SK-N-SH (cell line): Measurements from ENCODE around the gene LRRC56. TPM values are rescaled to one million over a fixed set of nuclear protein-coding genes. Genes with fewer than 3 reads are reported as not detected.

Source experiments
- CTCF ChIA-PET: fragments of 300-600, 350-600 bp; formaldehyde crosslinking; extraction: SDS; loops from one replicate; lab custom pipeline; 2021; lab: Yijun Ruan, JAX
- POLR2A ChIA-PET: fragments of 350-600 bp; sonication (Branson Sonifier 250); formaldehyde crosslinking; extraction: SDS; loops from one replicate; lab custom pipeline; 2020; ENCODE audit warnings: antibody characterized with exemption, inconsistent platforms; lab: Yijun Ruan, JAX
- DNase-seq: peaks from one replicate; pipeline ENCODE4 v3.0.0; 2012
- H2AFZ ChIP-seq: fragments of 200-600 bp; sonication (generic); 2 replicates; pipeline ENCODE4 v1.8.1; 2016; ENCODE audit warnings: antibody characterized with exemption, mild to moderate bottlenecking, low read depth
- H3F3A ChIP-seq: fragments of 200-600 bp; sonication (generic); replicated peaks from 2 replicates; pipeline ENCODE3; 2016; ENCODE audit warnings: antibody characterized with exemption, mild to moderate bottlenecking; ENCODE audit not compliant: insufficient read depth
- H3K27ac ChIP-seq, 2 experiments: fragments of 200-500 bp in 1 of 2; fragments of 200-600 bp in 1 of 2; sonication (Bioruptor generic) in 1 of 2; sonication (generic), shearing (Covaris generic) in 1 of 2; 2 replicates each; pipeline versions ENCODE4 v1.5.1 to v1.6.1; 2014 to 2016; ENCODE audit warnings: low read depth in 2 of 2, inconsistent platforms in 1 of 2, low read length in 1 of 2, mild to moderate bottlenecking in 1 of 2, mixed read lengths in 1 of 2
- H3K27me3 ChIP-seq: fragments of 200-600 bp; sonication (generic), shearing (Covaris generic); 2 replicates; pipeline ENCODE4 v1.6.1; 2016; ENCODE audit warnings: mixed run types; ENCODE audit not compliant: insufficient read depth
- H3K36me3 ChIP-seq, 2 experiments: fragments of 200-500 bp in 1 of 2; fragments of 200-600 bp in 1 of 2; sonication (Bioruptor generic) in 1 of 2; sonication (generic) in 1 of 2; replicated peaks in 1 of 2; 2 replicates each; pipeline versions ENCODE3 to v1.5.1; 2014 to 2016; ENCODE audit warnings: low read length in 1 of 2, mild to moderate bottlenecking in 1 of 2; ENCODE audit not compliant: insufficient read depth in 2 of 2, control insufficient read depth in 1 of 2
- H3K4me1 ChIP-seq, 2 experiments: fragments of 200-500 bp in 1 of 2; fragments of 200-600 bp in 1 of 2; sonication (Bioruptor generic) in 1 of 2; sonication (generic), shearing (Covaris generic) in 1 of 2; 2 replicates each; pipeline versions ENCODE4 v1.5.1 to v1.6.1; 2014 to 2016; ENCODE audit warnings: low read depth in 1 of 2, low read length in 1 of 2, mixed run types in 1 of 2; ENCODE audit not compliant: insufficient read depth in 2 of 2, control insufficient read depth in 1 of 2
- H3K4me2 ChIP-seq: fragments of 200-600 bp; sonication (generic), shearing (Covaris generic); 2 replicates; pipeline ENCODE4 v1.6.1; 2017; ENCODE audit warnings: mixed run types
- H3K4me3 ChIP-seq, 2 experiments: fragments of 200-500 bp in 1 of 2; fragments of 200-600 bp in 1 of 2; sonication (Bioruptor generic) in 1 of 2; sonication (generic), shearing (Covaris generic) in 1 of 2; 2 replicates each; pipeline versions ENCODE4 v1.5.1 to v1.8.1; 2014 to 2016; ENCODE audit warnings: low read depth in 2 of 2, inconsistent platforms in 1 of 2, low read length in 1 of 2, mild to moderate bottlenecking in 1 of 2, mixed read lengths in 1 of 2, moderate library complexity in 1 of 2
- H3K79me2 ChIP-seq: fragments of 200-600 bp; sonication (generic); 2 replicates; pipeline ENCODE4 v1.8.1; 2017; ENCODE audit warnings: mild to moderate bottlenecking; ENCODE audit not compliant: insufficient read depth
- H3K9ac ChIP-seq: fragments of 200-600 bp; sonication (generic); 2 replicates; pipeline ENCODE4 v1.6.1; 2017; ENCODE audit warnings: mixed run types
- H3K9me2 ChIP-seq: fragments of 200-600 bp; sonication (generic); 2 replicates; pipeline ENCODE4 v1.6.1; 2017; ENCODE audit warnings: mixed run types
- H3K9me3 ChIP-seq: fragments of 200-600 bp; sonication (generic); 2 replicates; pipeline ENCODE4 v1.6.1; 2017; ENCODE audit warnings: mixed run types, mild to moderate bottlenecking, moderate library complexity
- H4K20me1 ChIP-seq: fragments of 200-600 bp; sonication (generic); 2 replicates; pipeline ENCODE4 v1.6.1; 2017; ENCODE audit warnings: mild to moderate bottlenecking, mixed run types; ENCODE audit not compliant: insufficient read depth
- CHD2 ChIP-seq: fragments of 150-350 bp; IDR thresholded peaks from 2 replicates; pipeline ENCODE4 v1.6.1; 2018; ENCODE audit warnings: low read length; ENCODE audit not compliant: partially characterized antibody
- ELF1 ChIP-seq: IDR thresholded peaks from 2 replicates; pipeline ENCODE4 v1.4.0; 2012
- MEF2A ChIP-seq: IDR thresholded peaks from 2 replicates; pipeline ENCODE4 v1.4.0; 2012; ENCODE audit warnings: low read depth, borderline replicate concordance
- MXI1 ChIP-seq: IDR thresholded peaks from 2 replicates; pipeline ENCODE4 v1.6.1; 2012; ENCODE audit warnings: mild to moderate bottlenecking, low read depth, low read length, improper control_type of control experiment
- POLR2AphosphoS5 ChIP-seq: IDR thresholded peaks from 2 replicates; pipeline ENCODE4 v1.6.1; 2012; ENCODE audit warnings: low read depth, low read length
- RAD21 ChIP-seq: IDR thresholded peaks from 2 replicates; pipeline ENCODE4 v1.6.1; 2012; ENCODE audit warnings: mild to moderate bottlenecking, low read length
- RFX5 ChIP-seq: IDR thresholded peaks from 2 replicates; pipeline ENCODE4 v1.6.1; 2012; ENCODE audit warnings: mild to moderate bottlenecking, improper control_type of control experiment, low read length
- SMC3 ChIP-seq: IDR thresholded peaks from 2 replicates; pipeline ENCODE4 v1.6.1; 2012; ENCODE audit warnings: low read depth, low read length, improper control_type of control experiment
- ZBTB33 ChIP-seq: IDR thresholded peaks from 2 replicates; pipeline ENCODE4 v1.4.0; 2012; ENCODE audit warnings: low read depth, borderline replicate concordance
- WGBS: methylation state at CpG from one replicate; pipeline ENCODE4 v1.1.6; 2017; ENCODE audit warnings: low lambda C conversion rate; 5-methylcytosine and 5-hydroxymethylcytosine counted together
- polyA plus RNA-seq, 3 experiments: library from polyadenylated mRNA; depleted of rRNA; stranded (reverse); fragments of >200 nt; gene quantifications; 2 replicates each; pipeline ENCODE4 v1.2.3, GENCODE V29; 2012
- TF ChIP-seq, protein P1 (sequence below): IDR thresholded peaks from 2 replicates; pipeline ENCODE4 v1.4.0; 2012; ENCODE audit warnings: low read depth, borderline replicate concordance
- TF ChIP-seq, protein P2 (sequence below): fragments of 150-350 bp; IDR thresholded peaks from 2 replicates; pipeline ENCODE4 v1.6.1; 2017; ENCODE audit warnings: antibody characterized with exemption, low read length, low read depth, borderline replicate concordance

Gene LRRC56
- polyA plus RNA-seq, 1 of the 3 experiments (the other 2 are of a cell fraction): 1.2 TPM

- peak overlapping the region in 1 of 2 experiments; percentile 76; a peak in 1 of 4 replicates for H3K27ac ChIP-seq
- WGBS: 8% methylated on average over 5 of the region's 123 CpGs
- no peaks in the 10 kb centered on the region for H4K20me1 ChIP-seq
- peak overlapping the region; percentile 96 for H3K9ac ChIP-seq
- no peaks in the 10 kb centered on the region for H3K36me3 ChIP-seq
- H3K9me2 ChIP-seq: no peaks in the 10 kb centered on the region
- POLR2A ChIA-PET: interaction anchor here (1.2 to 1.5 kb wide), 2 partner anchors 13 to 62 kb away, joined by 3 to 6 read pairs; partner anchors contain the start of gene RNH1
- H3K27me3 ChIP-seq: no peaks in the 10 kb centered on the region
- peak overlapping the region; percentile 72 to 88 for H3K4me3 ChIP-seq
- CTCF ChIA-PET: interaction anchor here (1.0 to 6.8 kb wide), 3 partner anchors 13 to 154 kb away, joined by 3 to 41 read pairs (median 4); no protein-coding TSS in a partner anchor
- H3K9me3 ChIP-seq: no peaks in the 10 kb centered on the region
- peak overlapping the region; percentile 68; the same call in 1 of the 2 replicates for H2AFZ ChIP-seq
- H3F3A ChIP-seq: peaks cover 6% of the 10 kb centered on the region
- peak overlapping the region; percentile 98 for H3K4me2 ChIP-seq
- peak; percentile 98 for DNase-seq
- H3K4me1 ChIP-seq: peaks cover 6 to 26% of the 10 kb centered on the region in 2 experiments; a peak in 2 of 4 replicates
- TF ChIP-seq CHD2 (peak; percentile 38), ELF1 (peak; percentile 29; the same call in 1 of the 2 replicates), ZBTB33 (no peak), MXI1 (peak; percentile 52; the same call in 1 of the 2 replicates)
- peaks cover 11% of the 10 kb centered on the region; the same call in 1 of the 2 replicates for H3K79me2 ChIP-seq
Observed at GRCh38 chr11:568306-569157, 31.2 kb downstream of the LRRC56 start.

- Histone ChIP-seq H3K4me2 (peak overlapping the region; percentile 98), H3K9ac (peak overlapping the region; percentile 96), H3K27me3 (no peaks in the 10 kb centered on the region), H3F3A (peaks cover 6% of the 10 kb centered on the region), H4K20me1 (no peaks in the 10 kb centered on the region), H3K9me3 (no peaks in the 10 kb centered on the region), H3K9me2 (no peaks in the 10 kb centered on the region), H2AFZ (0 out of 2 replicates have a peak overlapping the region, but pooled peaks have one; percentile 46), H3K4me1 (peaks cover 6 to 27% of the 10 kb centered on the region in 2 experiments; a peak in 2 of 4 replicates), H3K27ac (peak overlapping the region in 1 of 2 experiments; percentile 76; a peak in 1 of 4 replicates), H3K36me3 (no peaks in the 10 kb centered on the region), H3K79me2 (peaks cover 11% of the 10 kb centered on the region; the same call in 1 of the 2 replicates), H3K4me3 (peak overlapping the region; percentile 72 to 88)
- TF ChIP-seq POLR2AphosphoS5: no peak
- TF ChIP-seq ELF1: no peak
- TF ChIP-seq RAD21: no peak
- TF ChIP-seq MEF2A: no peak
- no peak for TF ChIP-seq RFX5
- TF ChIP-seq, protein P1, sequence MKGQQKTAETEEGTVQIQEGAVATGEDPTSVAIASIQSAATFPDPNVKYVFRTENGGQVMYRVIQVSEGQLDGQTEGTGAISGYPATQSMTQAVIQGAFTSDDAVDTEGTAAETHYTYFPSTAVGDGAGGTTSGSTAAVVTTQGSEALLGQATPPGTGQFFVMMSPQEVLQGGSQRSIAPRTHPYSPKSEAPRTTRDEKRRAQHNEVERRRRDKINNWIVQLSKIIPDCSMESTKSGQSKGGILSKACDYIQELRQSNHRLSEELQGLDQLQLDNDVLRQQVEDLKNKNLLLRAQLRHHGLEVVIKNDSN: no peak
- TF ChIP-seq SMC3: no peak
- TF ChIP-seq, protein P2, sequence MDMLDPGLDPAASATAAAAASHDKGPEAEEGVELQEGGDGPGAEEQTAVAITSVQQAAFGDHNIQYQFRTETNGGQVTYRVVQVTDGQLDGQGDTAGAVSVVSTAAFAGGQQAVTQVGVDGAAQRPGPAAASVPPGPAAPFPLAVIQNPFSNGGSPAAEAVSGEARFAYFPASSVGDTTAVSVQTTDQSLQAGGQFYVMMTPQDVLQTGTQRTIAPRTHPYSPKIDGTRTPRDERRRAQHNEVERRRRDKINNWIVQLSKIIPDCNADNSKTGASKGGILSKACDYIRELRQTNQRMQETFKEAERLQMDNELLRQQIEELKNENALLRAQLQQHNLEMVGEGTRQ: no peak
- ChIA-PET POLR2A (interaction anchor here (1.5 kb wide), 1 partner anchor 14 kb away, joined by 6 read pairs; no protein-coding TSS in a partner anchor), CTCF (interaction anchor here (1.0 to 6.8 kb wide), 3 partner anchors 14 to 154 kb away, joined by 3 to 41 read pairs (median 3); no protein-coding TSS in a partner anchor)
- DNase-seq: no peak
- WGBS: 87% methylated on average over 25 of the region's 36 CpGs
Observed at GRCh38 chr11:569158-569885, 32.0 kb downstream of the LRRC56 start.
